TTC549 (cell line): Measurements from ENCODE around the gene DYNLT2B.
"Not testable (repeated sequence)": the region's sequence is repeated elsewhere in the genome, so short reads cannot be mapped to it uniquely, and the experiment has no call there.

Experiments used
- FAIRE-seq: peaks from 2 replicates; lab custom pipeline; 2012; peaks lifted over from hg19 to GRCh38; lab: Jason Lieb, UNC

DYNLT2B gene

GRCh38 chr3:196268284-196269163, 49.5 kb downstream of the DYNLT2B start:
- FAIRE-seq, result no peak

- no peak for FAIRE-seq
Measured at GRCh38 chr3:196263819-196264218, 54.2 kb downstream of the DYNLT2B start.

- no peak for FAIRE-seq
Measured at GRCh38 chr3:196260784-196261183, 57.3 kb downstream of the DYNLT2B start.

- no peak for FAIRE-seq
Measured at GRCh38 chr3:196255776-196256175, 62.3 kb downstream of the DYNLT2B start.

- no peak for FAIRE-seq
Measured at GRCh38 chr3:196254376-196255283, 63.4 kb downstream of the DYNLT2B start.

- no peak for FAIRE-seq
Measured at GRCh38 chr3:196251918-196252317, 66.1 kb downstream of the DYNLT2B start.

GRCh38 chr3:196246612-196247308, 71.3 kb downstream of the DYNLT2B start:
- FAIRE-seq, result no peak

- FAIRE-seq, result not testable (repeated sequence)
Measured at GRCh38 chr3:196244166-196244565, 73.9 kb downstream of the DYNLT2B start.

- FAIRE-seq, result no peak
Measured at GRCh38 chr3:196241704-196242103, 76.3 kb downstream of the DYNLT2B start.
